Mesodermal cell (in vitro differentiated cells): ENCODE results near the gene RNF223.

Source experiments
- H3K27ac ChIP-seq: 2 replicates; pipeline ENCODE4 v1.7.0; 2013; ENCODE audit warnings: mild to moderate bottlenecking, low read depth, low read length, moderate library complexity; ENCODE audit not compliant: severe bottlenecking
- H3K36me3 ChIP-seq: 2 replicates; pipeline ENCODE4 v1.7.1; 2013; ENCODE audit warnings: mild to moderate bottlenecking, low read length, moderate library complexity; ENCODE audit not compliant: control insufficient read depth, insufficient read depth
- H3K4me1 ChIP-seq: one replicate; pipeline ENCODE4 v1.7.1; 2013; ENCODE audit warnings: mild to moderate bottlenecking, low read length; ENCODE audit not compliant: insufficient read depth, control insufficient read depth, poor library complexity, severe bottlenecking
- H3K4me3 ChIP-seq: 2 replicates; pipeline ENCODE4 v1.7.0; 2013; ENCODE audit warnings: low read length, control low read depth, mild to moderate bottlenecking; ENCODE audit not compliant: insufficient read depth, poor library complexity, severe bottlenecking; ENCODE audit errors: extremely low read depth
- H3K9me3 ChIP-seq: 2 replicates; pipeline ENCODE4 v1.7.1; 2013; ENCODE audit warnings: mild to moderate bottlenecking, low read length, moderate library complexity; ENCODE audit not compliant: control insufficient read depth
- WGBS, 2 experiments: methylation state at CpG; one replicate each; pipeline ENCODE4 v1.1.5; 2013; ENCODE audit warnings: missing lambda C conversion rate in 2 of 2; ENCODE audit not compliant: insufficient coverage in 2 of 2; 5-methylcytosine and 5-hydroxymethylcytosine counted together

RNF223 gene

DNA sequence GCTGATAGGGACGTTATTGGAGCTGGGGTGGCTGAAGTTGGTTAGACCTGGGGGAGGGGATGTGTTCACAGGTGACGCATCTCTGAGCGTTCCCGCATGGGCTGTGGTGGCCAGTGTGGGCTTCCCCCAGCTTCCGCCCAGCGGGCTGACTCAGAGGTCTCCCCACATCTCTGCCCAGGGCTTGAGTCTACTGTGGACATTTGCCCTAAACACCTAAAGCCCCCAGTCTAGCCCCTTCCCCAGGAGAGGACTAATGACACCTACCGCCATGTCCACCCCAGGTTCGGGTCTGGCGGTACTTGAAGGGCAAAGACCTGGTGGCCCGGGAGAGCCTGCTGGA, 52.2 kb downstream of the RNF223 start:
- no peak overlapping the region for H3K27ac ChIP-seq
- WGBS, 2 experiments = 97 to 98% methylated on average over 6 to 10 of the region's 10 CpGs
- H3K9me3 ChIP-seq = no peaks in the 10 kb centered on the region
- peaks cover 17% of the 10 kb centered on the region for H3K36me3 ChIP-seq
- peak overlapping the region; percentile 58 for H3K4me3 ChIP-seq
- H3K4me1 ChIP-seq = peaks cover 48% of the 10 kb centered on the region

DNA sequence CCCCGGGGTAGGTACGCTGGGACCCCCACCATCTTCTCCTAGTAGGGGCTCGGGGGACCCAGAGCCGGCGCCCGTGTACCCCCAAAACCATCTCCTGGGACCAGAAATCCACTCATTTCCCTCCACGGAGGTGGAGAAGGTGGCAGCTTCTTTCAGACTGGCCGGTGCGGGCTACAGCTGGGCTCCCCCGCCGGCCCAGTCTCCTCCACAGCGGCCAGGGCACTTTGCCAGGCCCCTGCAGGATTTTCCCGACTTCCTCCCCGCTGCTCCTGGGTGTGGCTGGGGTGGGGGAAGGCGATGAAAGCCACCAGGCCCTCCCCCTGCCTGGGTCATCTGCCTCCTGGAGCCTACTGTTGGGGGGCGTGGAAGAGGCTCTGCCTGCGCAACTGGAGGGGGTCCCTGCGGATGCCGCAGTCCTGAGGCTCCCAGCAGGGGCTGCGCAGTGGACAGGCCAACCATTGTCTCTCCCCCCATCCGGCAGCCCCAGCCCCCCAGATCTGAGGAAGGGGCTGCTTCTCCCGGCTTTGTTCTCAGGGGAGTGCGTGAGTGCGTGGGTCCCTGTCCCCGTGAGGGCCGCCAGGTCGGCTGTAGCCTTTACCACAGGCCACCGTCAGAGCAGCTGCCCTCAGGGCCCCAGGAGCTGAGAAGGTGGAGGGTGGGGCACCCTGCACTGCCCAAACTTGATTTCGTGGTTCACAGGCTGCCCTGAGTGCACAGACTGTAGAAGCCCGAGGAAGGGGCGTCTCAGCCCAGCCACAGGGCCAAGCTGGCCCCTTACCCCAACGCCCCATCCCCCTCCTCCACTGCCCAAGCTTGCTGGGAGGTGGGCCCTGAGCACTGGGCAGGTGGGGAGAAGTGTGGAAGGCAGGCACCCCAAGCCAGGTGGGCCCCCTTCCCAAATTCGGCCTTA, 52.8 kb downstream of the RNF223 start:
- Histone ChIP-seq H3K27ac (no peak overlapping the region), H3K4me3 (peak overlapping the region; percentile 58), H3K9me3 (no peaks in the 10 kb centered on the region), H3K4me1 (peaks cover 43% of the 10 kb centered on the region), H3K36me3 (peaks cover 11% of the 10 kb centered on the region)
- 22 to 26% methylated on average over 18 to 24 of the region's 33 CpGs for WGBS, 2 experiments
